Measurements from ENCODE around the gene CCNO.

Gene CCNO

GRCh38 chr5:55232985-55233928, at the start of gene CCNO:
TSS of gene CCNO (minus strand) at chr5:55233608. CDS start at chr5:55233523, 85 bp downstream.
- DNase-seq (ENCODE audit: low read depth): no peak

DNA sequence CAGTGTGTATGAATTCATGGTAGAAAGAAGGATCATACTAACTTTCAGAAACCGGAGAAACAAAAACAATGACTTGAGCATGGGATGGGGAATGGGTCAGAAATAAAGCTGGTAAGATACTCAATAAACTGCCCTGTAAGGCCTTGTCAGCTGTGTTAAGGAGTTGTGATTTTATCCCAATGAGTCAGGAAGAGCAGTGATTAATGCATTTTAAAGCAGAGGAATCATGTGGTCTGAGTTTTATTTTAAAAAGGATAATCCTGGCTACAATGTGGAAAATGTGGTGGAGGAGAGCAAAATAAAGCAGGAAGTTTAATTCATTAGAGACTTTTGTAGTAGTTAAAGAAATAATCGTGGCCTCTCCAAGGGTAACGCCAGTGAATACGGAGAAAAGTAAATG, 45.4 kb upstream of the CCNO start:
- no peak for DNase-seq (ENCODE audit: low read depth)

GRCh38 chr5:55276771-55277170, 43.4 kb upstream of the CCNO start:
- DNase-seq (ENCODE audit: low read depth): no peak

DNA sequence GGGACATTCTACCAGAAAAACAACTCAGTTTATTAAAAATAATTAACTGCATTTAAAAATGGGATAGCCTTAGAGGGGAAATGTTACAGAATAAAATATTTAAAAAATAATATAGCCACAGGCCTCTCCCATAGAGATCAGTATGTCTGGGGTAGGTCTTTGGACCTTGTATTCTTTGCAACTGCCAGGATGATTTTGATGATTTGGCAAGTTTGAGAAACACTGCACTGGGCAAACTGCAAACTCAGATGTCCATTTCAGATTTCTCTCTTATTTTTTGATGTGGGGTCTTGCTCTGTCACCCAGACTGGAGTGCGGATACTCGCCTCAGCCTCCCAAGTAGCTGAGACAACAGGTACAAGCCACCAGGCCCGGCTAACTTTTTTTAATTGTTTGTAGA, 24.9 kb upstream of the CCNO start:
- no peak for DNase-seq (ENCODE audit: low read depth)

- DNase-seq (ENCODE audit: low read depth): no peak
These were observed 21.4 kb upstream of the CCNO start for GRCh38 chr5:55254802-55255201.

DNA sequence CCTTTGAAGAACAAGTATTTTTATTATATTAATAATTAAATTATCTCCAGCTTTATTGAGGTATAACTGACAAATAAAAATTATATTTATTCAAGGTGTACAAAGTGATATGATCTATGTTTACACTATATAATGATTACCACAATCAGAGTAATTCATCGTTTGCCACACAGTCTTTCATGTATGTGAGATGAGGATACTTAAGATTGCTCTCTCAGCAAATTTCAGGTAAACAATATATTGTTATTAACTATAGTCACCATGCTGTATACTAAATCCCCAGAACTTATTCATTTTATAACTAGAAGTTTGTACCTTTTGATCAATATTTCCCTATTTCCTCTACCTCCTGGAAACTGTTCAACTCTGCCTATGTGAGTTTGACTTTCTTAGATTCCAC, 16.7 kb upstream of the CCNO start:
- DNase-seq (ENCODE audit: low read depth): no peak

DNA sequence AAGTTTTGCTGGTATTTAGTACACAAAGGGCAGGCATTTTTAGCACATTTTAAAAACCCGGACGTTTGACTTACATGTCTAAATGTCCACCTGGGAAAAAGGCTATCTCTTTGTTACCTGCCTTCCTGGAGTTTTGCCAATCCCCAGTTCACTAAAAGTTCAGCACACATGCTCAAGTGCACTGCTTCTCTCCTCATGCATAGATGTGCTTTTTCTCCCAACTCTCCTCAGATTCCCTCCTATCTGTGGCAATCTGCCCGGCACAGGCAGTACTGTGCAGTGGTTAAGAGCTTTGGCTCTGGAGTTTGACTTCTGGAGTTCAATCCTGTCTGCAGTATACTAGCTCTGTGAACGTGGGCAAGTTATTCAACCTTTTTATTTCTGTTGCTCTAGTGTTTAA, 8.3 kb upstream of the CCNO start:
- DNase-seq (ENCODE audit: low read depth): no peak

DNA sequence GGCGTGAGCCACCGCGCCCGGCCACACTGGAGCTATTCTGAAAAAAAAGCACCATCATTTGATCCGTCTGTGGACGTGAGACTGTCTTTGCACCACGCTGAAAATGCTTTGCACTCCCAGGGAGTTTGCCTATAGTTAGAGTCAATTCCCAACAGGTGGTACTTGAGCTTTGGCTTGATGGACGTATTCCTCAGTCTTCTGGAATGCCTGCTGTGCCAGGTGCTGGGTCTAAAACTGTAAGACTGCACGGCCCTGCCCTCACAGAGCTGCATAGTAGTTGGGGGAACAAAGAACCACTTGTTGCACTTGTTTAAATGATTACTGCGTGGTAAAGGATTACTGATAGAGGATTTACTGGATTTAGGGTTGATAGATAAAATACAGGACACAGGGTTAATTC, 3.4 kb upstream of the CCNO start:
- no peak for DNase-seq (ENCODE audit: low read depth)

DNA sequence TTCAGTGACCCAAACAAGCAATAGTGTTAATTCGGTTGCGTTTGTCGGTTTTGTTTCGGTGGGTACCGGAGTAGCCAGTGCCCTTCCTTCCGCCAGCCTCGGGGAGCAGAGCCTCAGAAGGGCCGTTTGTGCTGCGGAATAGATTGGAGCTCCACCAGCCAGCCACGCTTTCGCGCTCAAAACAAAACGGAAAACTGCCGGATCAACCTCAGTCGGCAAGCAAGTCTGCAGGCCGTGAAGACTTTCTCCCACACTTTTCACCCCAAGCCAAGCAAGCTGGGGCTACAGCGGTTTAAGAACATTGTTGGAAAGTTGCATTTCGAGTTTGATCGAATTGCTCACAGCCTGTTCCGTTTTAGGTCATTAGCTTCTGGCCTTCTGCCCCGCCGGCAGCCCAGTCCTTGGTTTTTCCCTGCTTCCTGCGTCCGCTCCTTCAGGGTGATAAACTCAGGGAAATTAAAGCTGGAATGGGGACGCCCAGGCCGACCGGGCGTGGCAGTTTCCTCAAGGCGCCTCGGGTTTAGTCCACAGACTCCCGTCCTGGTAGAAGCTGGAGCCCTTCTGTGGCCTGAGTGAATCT, 803 bp upstream of the CCNO start:
- no peak for DNase-seq (ENCODE audit: low read depth)

GRCh38 chr5:55232271-55232984, 980 bp downstream of the CCNO start:
- no peak for DNase-seq (ENCODE audit: low read depth)

DNA sequence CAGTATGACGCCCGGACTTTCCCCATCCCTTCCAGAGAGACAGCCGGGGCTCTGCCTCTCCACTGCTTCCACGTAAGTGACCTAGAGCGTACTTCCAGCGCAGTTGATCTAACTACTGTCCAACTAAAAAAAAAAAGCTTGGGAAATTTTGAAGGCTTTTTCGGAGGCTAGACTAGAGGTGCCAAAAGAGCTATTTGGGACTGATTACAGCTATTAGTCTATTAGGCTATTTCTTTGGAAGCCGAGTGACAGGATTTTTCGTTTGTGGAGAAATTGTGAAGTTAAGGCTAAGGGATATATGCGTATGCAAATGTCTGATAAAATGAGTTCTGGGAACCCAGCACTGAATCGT, 1.5 kb downstream of the CCNO start:
- DNase-seq (ENCODE audit: low read depth): no peak

- no peak for DNase-seq (ENCODE audit: low read depth)
These were observed 2.1 kb downstream of the CCNO start for GRCh38 chr5:55231029-55231918.

GRCh38 chr5:55230086-55230629, 3.2 kb downstream of the CCNO start:
- DNase-seq (ENCODE audit: low read depth): no peak

DNA sequence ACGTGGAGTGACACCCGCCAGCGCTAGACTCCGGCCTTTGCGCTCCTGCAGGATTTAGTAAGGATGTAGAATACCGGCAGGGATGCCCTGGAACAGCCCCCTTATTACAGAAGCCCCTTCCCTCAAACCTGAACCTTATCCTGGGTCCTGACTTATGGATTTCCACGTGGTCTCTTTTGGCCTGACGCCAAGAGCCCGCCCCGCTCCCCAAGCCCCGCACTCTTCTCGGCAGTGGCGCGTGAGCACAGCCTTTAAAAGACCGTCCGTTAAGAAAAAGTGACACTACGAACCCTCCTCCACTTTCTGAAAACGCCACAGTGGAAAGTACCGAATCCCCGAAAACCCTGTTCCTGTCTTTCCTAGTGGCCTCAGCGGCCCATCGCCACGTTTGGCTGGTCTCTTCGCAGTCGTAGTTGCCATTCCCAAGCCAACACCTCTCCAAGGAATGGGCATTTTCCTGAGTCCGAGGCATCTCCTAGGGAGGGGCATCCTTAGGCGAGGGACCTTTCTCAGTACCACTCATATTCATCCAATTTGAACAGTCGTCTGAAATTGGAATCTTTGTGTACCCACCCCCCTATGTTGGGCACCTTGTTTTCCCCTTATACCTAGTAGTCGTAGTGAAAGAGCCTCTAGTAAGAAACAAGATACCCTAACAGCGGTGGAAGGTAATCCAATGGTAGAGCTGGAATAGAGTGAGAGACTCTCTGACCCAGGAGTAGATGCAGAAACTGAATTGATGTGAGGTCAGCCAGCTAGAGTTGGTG, 5.6 kb downstream of the CCNO start:
- DNase-seq (ENCODE audit: low read depth): no peak

DNA sequence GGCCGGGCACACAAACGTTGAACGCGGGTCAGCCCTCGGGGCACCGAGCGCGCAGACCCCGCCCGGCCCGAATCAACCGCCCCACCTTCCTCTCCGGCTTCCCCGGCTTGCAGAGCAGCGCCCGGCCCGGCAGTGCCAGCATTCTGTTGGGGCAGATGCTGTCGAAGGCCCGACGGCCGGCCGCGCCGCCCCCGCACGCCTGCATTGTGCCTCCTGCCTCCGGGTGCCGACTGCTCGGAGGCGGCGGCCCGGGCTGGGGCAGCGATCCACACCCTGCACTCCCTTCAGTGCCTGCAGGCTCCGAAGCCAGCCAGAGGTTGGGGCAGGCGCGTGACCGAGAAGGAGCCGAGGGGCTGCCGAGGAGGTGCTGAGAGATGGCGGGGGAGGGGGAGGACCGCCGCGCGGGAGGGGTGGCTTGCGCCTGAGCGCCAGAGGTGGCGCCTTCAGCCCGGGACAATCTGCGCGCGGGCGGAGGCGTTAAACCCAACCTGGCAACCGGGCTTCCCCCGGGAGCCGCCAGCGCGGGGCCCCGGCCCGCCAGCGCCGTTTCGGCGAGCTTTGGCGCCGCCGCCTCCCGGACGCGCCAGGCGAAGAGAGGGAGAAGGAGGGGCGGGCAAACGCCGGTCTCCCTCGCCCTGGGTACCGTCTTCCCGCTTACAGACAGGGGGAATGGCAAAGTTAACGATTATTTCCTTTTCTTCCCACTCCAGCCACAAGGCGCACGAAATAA, 6.3 kb downstream of the CCNO start, which contains the start of gene MCIDAS:
MCIDAS (minus strand) TSS at position 382 of the 730 bp plus-strand sequence; CDS start at position 205, 177 bp downstream.
- DNase-seq (ENCODE audit: low read depth): no peak

DNA sequence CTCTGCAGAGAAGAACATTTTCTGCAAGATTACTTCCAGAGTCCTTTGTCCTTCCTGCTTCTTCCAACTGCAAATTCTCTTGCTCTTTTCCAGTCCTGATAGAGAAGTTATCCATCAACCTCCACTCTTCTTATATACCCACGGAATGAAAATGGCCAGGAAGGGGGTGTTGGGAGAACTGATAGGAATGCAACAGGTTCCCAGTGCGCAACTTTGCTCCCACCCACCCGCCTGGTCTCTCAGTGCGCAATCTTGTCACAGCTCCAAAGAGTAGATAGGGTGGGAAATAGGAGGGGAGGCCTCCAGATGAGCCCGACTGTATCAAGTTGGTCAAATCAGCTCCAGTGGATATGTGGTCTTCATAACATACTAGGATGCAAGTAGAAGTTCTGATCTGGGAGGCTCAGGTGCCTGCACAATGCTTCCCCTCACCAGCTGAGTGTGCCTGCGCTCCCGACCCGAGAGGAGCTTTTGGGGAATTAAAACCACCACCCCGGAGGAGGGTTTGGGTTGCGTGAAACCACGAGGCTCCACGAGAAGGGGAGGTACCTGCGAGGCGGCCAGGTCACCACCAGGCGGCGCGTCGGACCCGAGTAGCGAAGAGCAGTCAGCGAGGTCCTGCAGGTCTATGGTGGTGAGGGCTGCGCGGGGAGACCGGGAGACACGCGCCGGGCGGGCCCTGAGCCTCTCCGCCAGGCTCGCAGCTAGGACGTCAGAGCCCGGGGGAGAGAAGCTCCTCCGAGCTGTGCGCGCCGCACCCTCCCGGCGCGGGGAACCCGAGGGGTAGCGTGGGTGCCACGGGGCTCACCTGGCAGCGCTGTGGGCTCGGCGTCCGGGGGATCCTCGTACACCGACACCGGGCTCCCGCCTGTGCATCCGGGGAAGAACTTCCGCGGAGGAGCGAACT, 7.1 kb downstream of the CCNO start:
- no peak for DNase-seq (ENCODE audit: low read depth)

DNA sequence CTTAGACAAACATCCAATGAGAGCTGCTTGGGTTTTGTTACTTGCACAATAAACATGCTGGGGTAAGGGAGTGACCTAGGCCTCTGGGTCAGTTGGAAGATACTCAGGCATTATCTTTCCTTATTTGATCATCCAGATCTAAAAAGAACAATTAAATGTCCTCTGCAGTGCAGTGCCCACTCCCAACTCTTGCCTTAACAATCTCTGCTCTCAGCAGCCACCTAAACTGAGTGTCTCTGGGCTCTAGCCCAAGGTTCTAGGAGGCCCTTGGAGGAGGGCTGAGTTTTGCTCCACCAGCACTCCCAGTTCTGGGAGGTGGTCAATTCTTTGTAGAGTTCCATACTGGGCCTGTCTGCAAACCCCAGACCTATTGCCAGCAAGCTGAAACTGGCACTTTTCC, 8.1 kb downstream of the CCNO start:
- DNase-seq (ENCODE audit: low read depth): no peak

DNA sequence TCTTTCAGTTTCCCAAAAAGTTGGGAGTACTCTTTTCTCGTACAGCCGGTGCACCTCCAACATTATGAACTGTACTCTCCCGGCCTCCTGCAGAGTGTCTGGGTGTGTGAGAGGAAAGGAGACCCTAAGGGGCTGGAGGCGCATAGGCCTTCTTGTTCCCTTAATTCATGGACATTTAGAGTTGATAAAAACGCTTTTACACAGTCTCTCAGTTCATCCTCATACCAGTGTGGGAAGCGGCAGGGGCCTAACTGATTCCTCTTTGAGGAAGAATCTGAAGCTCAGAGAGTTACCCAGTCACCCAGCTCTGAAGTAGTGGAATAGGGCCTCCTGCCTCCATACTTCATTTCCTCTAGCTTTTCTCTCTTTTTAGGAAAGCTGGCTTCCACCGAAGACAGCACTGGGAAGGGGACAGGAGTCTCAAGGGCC, 9.6 kb downstream of the CCNO start:
- no peak for DNase-seq (ENCODE audit: low read depth)

Data from stimulated activated CD8-positive, alpha-beta memory T cell treated with anti-CD3 and anti-CD28 coated beads, Interleukin-12 subunit alpha, Interleukin-12 subunit beta, amount 100 ng/mL, for 1 hour (primary cell).